ENCODE results near the gene SERINC4. TPM values are rescaled to one million over a fixed set of nuclear protein-coding genes. Genes with fewer than 3 reads are reported as not detected.
A peak's percentile ranks its signal among the peaks of the same experiment; 100 is the strongest.

The SERINC4 gene
- total and polyA plus RNA-seq, 9 of the 15 experiments (the other 6 are each of a cell fraction or from before 2014, with no cell fraction given) = 0.14 to 0.86 (median 0.18) TPM; not detected in 2

DNA sequence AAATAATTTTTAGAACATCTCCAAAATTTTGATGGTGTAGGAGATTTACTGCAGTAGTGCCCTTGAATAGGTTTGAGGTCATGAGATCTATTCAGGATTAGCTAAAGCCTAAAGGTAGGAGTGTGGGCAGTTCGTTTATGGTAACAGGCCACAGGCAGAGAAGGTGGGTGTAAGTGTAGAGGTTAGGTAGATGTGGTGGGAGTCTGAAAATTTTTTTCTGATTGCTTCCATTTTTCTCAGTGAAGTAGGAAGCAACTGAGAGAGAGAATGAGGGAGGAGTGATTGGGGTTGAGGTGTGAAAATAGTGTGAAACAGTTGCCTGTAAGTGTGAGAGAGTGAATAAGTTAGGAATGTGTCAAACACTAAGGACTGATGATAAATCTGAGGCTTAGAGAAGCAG is 21.0 kb downstream of the SERINC4 start:
- Histone ChIP-seq H2AFZ (ENCODE audit: low read depth, low read length) (no peak overlapping the region), H4K20me1 (replicated peaks; ENCODE audit: control insufficient read depth, insufficient read depth, low read length) (no peaks in the 10 kb centered on the region; the same call in 1 of the 2 replicates), H3K27me3 (ENCODE audit: control insufficient read depth in 2 of 2, insufficient read depth in 2 of 2, low read length in 2 of 2) (no peaks in the 10 kb centered on the region), H3K9me3 (replicated peaks; ENCODE audit: control insufficient read depth, insufficient read depth, low read depth, low read length) (no peaks in the 10 kb centered on the region; the same call in 1 of the 2 replicates), H3K36me3 (ENCODE audit: control insufficient read depth, insufficient read depth, low read length) (peaks cover 6% of the 10 kb centered on the region; the same call in 2 of the 3 replicates), H3K9me1 (ENCODE audit: control insufficient read depth, insufficient read depth, low read length) (no peaks in the 10 kb centered on the region), H3K4me2 (ENCODE audit: insufficient read depth, low read length) (no peak overlapping the region), H3K79me2 (ENCODE audit: control insufficient read depth, insufficient read depth, low read length) (no peaks in the 10 kb centered on the region), H3K4me1 (replicated peaks in 1 of 2; ENCODE audit: control insufficient read depth in 2 of 2, insufficient read depth in 2 of 2, low read length in 2 of 2) (peaks cover 3 to 19% of the 10 kb centered on the region in 2 experiments; a peak in 4 of 5 replicates), H3K9ac (ENCODE audit: insufficient read depth in 1 of 2, low read depth in 2 of 2, low read length in 2 of 2) (no peak overlapping the region), H3K4me3 (no peak overlapping the region), H3K27ac (ENCODE audit: extremely low read depth, low read depth, low read length) (no peak overlapping the region)
- intact Hi-C loops (cut with micrococcal nuclease) = no loop called here
- DNase-seq (ENCODE audit: extremely low read depth in 1 of 4, low spot score in 3 of 4) = no peak
- peak; percentile 15 for FAIRE-seq
- 23% methylated on average over 1 of the region's 1 CpG for WGBS (ENCODE audit: insufficient coverage, low coverage, missing lambda C conversion rate)
- BruUV-seq (replicated peaks) = no TSS peak
- TF ChIP-seq POLR2H (tag; IDR thresholded peaks at IDR 0.05; ENCODE audit: low read depth) (no peak), KLF13 (tag; IDR thresholded peaks at IDR 0.05; ENCODE audit: borderline replicate concordance, low read depth) (no peak), POU5F1 (IDR thresholded peaks at IDR 0.05; ENCODE audit: borderline replicate concordance, low read depth, low read length, partially characterized antibody) (no peak), XRCC5 (IDR thresholded peaks at IDR 0.05; ENCODE audit: low read depth, low read length) (no peak)
- in situ Hi-C loops (cut with MboI) = no loop called here
- ChIA-PET POLR2A (interaction anchor here (0.7 to 1.4 kb wide), 4 partner anchors 9 to 33 kb away, joined by 3 to 4 read pairs (median 3); partner anchors contain the start of gene SERF2), CTCF (ENCODE audit: low intra/inter-chr PET ratio) (no interaction called here)
- ATAC-seq = no peak
